DND-41 (cell line): Measurements from ENCODE around the gene GALNT5.

ENCODE experiments used
- EZH2 ChIP-seq: IDR thresholded peaks from 3 replicates; pipeline ENCODE4 v1.6.1; 2012; ENCODE audit warnings: borderline replicate concordance, low read depth, mild to moderate bottlenecking, moderate library complexity, low read length, inconsistent platforms; ENCODE audit not compliant: severe bottlenecking
- TF ChIP-seq, protein P1 (sequence below): IDR thresholded peaks from 2 replicates; pipeline ENCODE4 v1.5.1; 2012; ENCODE audit warnings: borderline replicate concordance, low read length, moderate library complexity, mild to moderate bottlenecking; ENCODE audit not compliant: poor library complexity, severe bottlenecking; ENCODE audit errors: extremely low read depth

DNA sequence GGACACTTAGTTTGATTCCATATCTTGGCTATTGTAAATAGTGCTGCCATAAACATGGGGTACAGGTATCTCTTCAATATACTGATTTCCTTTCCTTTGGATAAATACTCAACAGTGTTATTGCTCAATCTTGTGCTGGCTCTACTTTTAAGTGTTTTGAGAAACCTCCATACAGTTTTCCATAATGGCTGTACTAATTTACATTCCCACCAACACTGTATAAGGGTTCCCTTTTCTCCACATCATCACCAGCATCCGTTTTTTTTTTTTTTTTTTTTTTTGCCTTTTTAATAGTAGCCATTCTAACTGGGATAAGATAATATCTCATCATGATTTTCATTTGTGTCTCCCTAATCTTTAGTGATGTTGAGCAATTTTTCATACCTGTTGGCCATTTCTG is 29.9 kb upstream of the GALNT5 start:
- TF ChIP-seq, protein P1, sequence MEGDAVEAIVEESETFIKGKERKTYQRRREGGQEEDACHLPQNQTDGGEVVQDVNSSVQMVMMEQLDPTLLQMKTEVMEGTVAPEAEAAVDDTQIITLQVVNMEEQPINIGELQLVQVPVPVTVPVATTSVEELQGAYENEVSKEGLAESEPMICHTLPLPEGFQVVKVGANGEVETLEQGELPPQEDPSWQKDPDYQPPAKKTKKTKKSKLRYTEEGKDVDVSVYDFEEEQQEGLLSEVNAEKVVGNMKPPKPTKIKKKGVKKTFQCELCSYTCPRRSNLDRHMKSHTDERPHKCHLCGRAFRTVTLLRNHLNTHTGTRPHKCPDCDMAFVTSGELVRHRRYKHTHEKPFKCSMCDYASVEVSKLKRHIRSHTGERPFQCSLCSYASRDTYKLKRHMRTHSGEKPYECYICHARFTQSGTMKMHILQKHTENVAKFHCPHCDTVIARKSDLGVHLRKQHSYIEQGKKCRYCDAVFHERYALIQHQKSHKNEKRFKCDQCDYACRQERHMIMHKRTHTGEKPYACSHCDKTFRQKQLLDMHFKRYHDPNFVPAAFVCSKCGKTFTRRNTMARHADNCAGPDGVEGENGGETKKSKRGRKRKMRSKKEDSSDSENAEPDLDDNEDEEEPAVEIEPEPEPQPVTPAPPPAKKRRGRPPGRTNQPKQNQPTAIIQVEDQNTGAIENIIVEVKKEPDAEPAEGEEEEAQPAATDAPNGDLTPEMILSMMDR, result no peak
- no peak for TF ChIP-seq EZH2
